NCI-H748 (cell line): Measurements from ENCODE around the gene XPO5.

ENCODE experiments used
- DNase-seq: peaks from one replicate; lab custom pipeline; 2025; ENCODE audit not compliant: unreplicated experiment; lab: John Stamatoyannopoulos, UW

The XPO5 gene

GRCh38 chr6:43520097-43520496, 55.7 kb downstream of the XPO5 start:
- no peak for DNase-seq

- DNase-seq = peak; percentile 44
These were observed 58.1 kb downstream of the XPO5 start for GRCh38 chr6:43517505-43518357.

- peak; percentile 99 for DNase-seq
These were observed 58.9 kb downstream of the XPO5 start, which contains the start of the genes POLR1C and YIPF3 for GRCh38 chr6:43516697-43517504. Gene POLR1C (plus strand): TSS chr6:43517089. CDS start chr6:43517110, 21 bp downstream. Gene YIPF3 (minus strand): TSS chr6:43516926. CDS start chr6:43516807, 119 bp downstream.

- DNase-seq = no peak
These were observed 59.5 kb downstream of the XPO5 start for GRCh38 chr6:43516367-43516696.

- DNase-seq = peak; percentile 22
These were observed 60.0 kb downstream of the XPO5 start for GRCh38 chr6:43515808-43516207.

GRCh38 chr6:43511824-43512415, 63.9 kb downstream of the XPO5 start:
- no peak for DNase-seq

- peak; percentile 83 for DNase-seq
These were observed 65.0 kb downstream of the XPO5 start for GRCh38 chr6:43510827-43511163.

- DNase-seq = peak; percentile 92
These were observed 65.6 kb downstream of the XPO5 start, which contains the start of gene LRRC73 for GRCh38 chr6:43509984-43510826. Gene LRRC73 (minus strand): TSS chr6:43510346. CDS start chr6:43509785, 561 bp downstream.

GRCh38 chr6:43509142-43509983, 66.5 kb downstream of the XPO5 start:
- peak; percentile 52 for DNase-seq

- no peak for DNase-seq
These were observed 67.2 kb downstream of the XPO5 start for GRCh38 chr6:43508481-43509141.

- DNase-seq = peak; percentile 77
These were observed 69.0 kb downstream of the XPO5 start for GRCh38 chr6:43506667-43507471.

GRCh38 chr6:43506171-43506570, 69.7 kb downstream of the XPO5 start:
- DNase-seq = no peak

- no peak for DNase-seq
These were observed 70.1 kb downstream of the XPO5 start for GRCh38 chr6:43505718-43506117.

GRCh38 chr6:43504756-43505593, 70.9 kb downstream of the XPO5 start:
- no peak for DNase-seq

- no peak for DNase-seq
These were observed 72.4 kb downstream of the XPO5 start for GRCh38 chr6:43503443-43503842.

GRCh38 chr6:43502666-43503065, 73.2 kb downstream of the XPO5 start:
- no peak for DNase-seq

GRCh38 chr6:43500921-43501320, 74.9 kb downstream of the XPO5 start:
- DNase-seq = no peak
